HCT116 (cell line): Measurements from ENCODE around the gene SORBS1. TPM values are rescaled to one million over a fixed set of nuclear protein-coding genes. Genes with fewer than 3 reads are reported as not detected.
A peak's percentile ranks its signal among the peaks of the same experiment; 100 is the strongest.

Experiments
- ATAC-seq: fragments of 200-7000 bp; cut with Tn5 transposase; 2 replicates; pipeline ENCODE4 v1.9.1; 2020; ENCODE audit warnings: mild to moderate bottlenecking, moderate library complexity
- BruUV-seq: library from RNA; stranded (reverse); fragments of 400-500 nt; replicated peaks from 2 replicates; lab custom pipeline; 2021; lab: Mats Ljungman, UMichigan
- CTCF ChIA-PET: fragments of 300-600 bp; sonication (Branson Sonifier 250); formaldehyde crosslinking; loops from one replicate; lab custom pipeline; 2021; ENCODE audit warnings: antibody characterized with exemption; lab: Charles Lee
- POLR2A ChIA-PET: fragments of 300-600, 350-600 bp; sonication (Branson Sonifier 250); formaldehyde crosslinking; loops from one replicate; lab custom pipeline; 2021; ENCODE audit warnings: antibody characterized with exemption; lab: Charles Lee
- RAD21 ChIA-PET, 2 experiments: fragments of 300-600 bp; sonication (Branson Sonifier 250); formaldehyde crosslinking; loops; one replicate each; lab custom pipeline; 2023; ENCODE audit warnings: low total read pairs in 2 of 2; ENCODE audit not compliant: uncharacterized antibody in 2 of 2, unreplicated experiment in 2 of 2, low non-redundant PET in 1 of 2; lab: Charles Lee
- DNase-seq: peaks from one replicate; pipeline ENCODE4 v3.0.0-alpha.2; 2010; ENCODE audit warnings: low read depth, low spot score
- H2AFZ ChIP-seq: fragments of 200-600 bp; shearing (Covaris generic), sonication (generic); 2 replicates; pipeline ENCODE4 v1.6.1; 2017; ENCODE audit warnings: low read depth, mixed run types, mixed read lengths, antibody characterized with exemption, low read length; ENCODE audit not compliant: poor library complexity, severe bottlenecking
- H3K27ac ChIP-seq: 2 replicates; pipeline ENCODE4 v1.5.1; 2012; ENCODE audit warnings: low read depth, low read length
- H3K27me3 ChIP-seq: fragments of 200-600 bp; sonication (generic); 2 replicates; pipeline ENCODE4 v1.6.1; 2016; ENCODE audit warnings: mixed run types, low read length, mixed read lengths; ENCODE audit not compliant: insufficient read depth
- H3K36me3 ChIP-seq, 2 experiments: fragments of 200-500 bp in 1 of 2; fragments of 200-600 bp in 1 of 2; sonication (Bioruptor generic) in 1 of 2; sonication (generic) in 1 of 2; 2 replicates each; pipeline versions ENCODE4 v1.5.1 to v1.6.1; 2014 to 2016; ENCODE audit warnings: low read length in 2 of 2, inconsistent platforms in 1 of 2, mixed read lengths in 1 of 2, mixed run types in 1 of 2; ENCODE audit not compliant: insufficient read depth in 2 of 2, control insufficient read depth in 1 of 2
- H3K4me1 ChIP-seq, 2 experiments: fragments of 200-600 bp in 1 of 2; sonication (generic) in 1 of 2; 2 replicates each; pipeline versions ENCODE4 v1.5.1 to v1.6.1; 2012 to 2017; ENCODE audit warnings: low read length in 2 of 2, inconsistent platforms in 1 of 2, mild to moderate bottlenecking in 1 of 2, mixed read lengths in 1 of 2, mixed run types in 1 of 2, moderate library complexity in 1 of 2; ENCODE audit not compliant: insufficient read depth in 2 of 2, control insufficient read depth in 1 of 2
- H3K4me2 ChIP-seq: fragments of 200-600 bp; sonication (generic); 2 replicates; pipeline ENCODE4 v1.6.1; 2017; ENCODE audit warnings: mixed run types, low read length, mixed read lengths
- H3K4me3 ChIP-seq, 2 experiments: fragments of 200-600 bp in 1 of 2; sonication (generic) in 1 of 2; replicated peaks in 1 of 2; 2 replicates each; pipeline ENCODE4 v1.5.1; 2011 to 2016; ENCODE audit warnings: low read length in 2 of 2, control low read depth in 1 of 2, low read depth in 1 of 2, mild to moderate bottlenecking in 1 of 2, mixed read lengths in 1 of 2, mixed run types in 1 of 2
- H3K79me2 ChIP-seq: fragments of 200-600 bp; sonication (generic); 2 replicates; pipeline ENCODE4 v1.6.1; 2017; ENCODE audit warnings: mild to moderate bottlenecking, mixed run types, low read length, moderate library complexity, mixed read lengths; ENCODE audit not compliant: insufficient read depth
- H3K9ac ChIP-seq: fragments of 200-600 bp; sonication (generic); 2 replicates; pipeline ENCODE4 v1.6.1; 2016; ENCODE audit warnings: low read length, mixed read lengths
- H3K9me2 ChIP-seq: fragments of 200-600 bp; sonication (generic), shearing (Covaris generic); 2 replicates; pipeline ENCODE4 v1.6.1; 2017; ENCODE audit warnings: mixed run types, mild to moderate bottlenecking, moderate library complexity; ENCODE audit not compliant: insufficient read depth
- H3K9me3 ChIP-seq, 2 experiments: fragments of 200-500 bp in 1 of 2; fragments of 200-600 bp in 1 of 2; sonication (Bioruptor generic) in 1 of 2; sonication (generic) in 1 of 2; 2 replicates each; pipeline ENCODE4 v1.6.1; 2014 to 2017; ENCODE audit warnings: low read length in 2 of 2, mixed read lengths in 2 of 2, inconsistent platforms in 1 of 2, low read depth in 1 of 2, mild to moderate bottlenecking in 1 of 2, mixed run types in 1 of 2, moderate library complexity in 1 of 2; ENCODE audit not compliant: control insufficient read depth in 1 of 2, insufficient read depth in 1 of 2
- H4K20me1 ChIP-seq: fragments of 200-600 bp; sonication (generic), shearing (Covaris generic); 2 replicates; pipeline ENCODE4 v1.6.1; 2017; ENCODE audit warnings: mixed run types, mild to moderate bottlenecking, moderate library complexity; ENCODE audit not compliant: insufficient read depth
- CBX3 ChIP-seq: IDR thresholded peaks from 2 replicates; pipeline ENCODE4 v1.6.1; 2012; ENCODE audit warnings: low read depth
- CTCF ChIP-seq, 3 experiments: fragments of 200-600 bp in 1 of 3; sonication (generic) in 1 of 3; IDR thresholded peaks in 2 of 3; conservative IDR thresholded peaks in 1 of 3; 2 replicates each; pipeline ENCODE4 v1.5.1; 2012 to 2017; ENCODE audit warnings: low read depth in 2 of 3, low read length in 2 of 3, antibody characterized with exemption in 1 of 3, borderline replicate concordance in 1 of 3, control low read depth in 1 of 3, mild to moderate bottlenecking in 1 of 3, mixed read lengths in 1 of 3, mixed run types in 1 of 3, moderate library complexity in 1 of 3; ENCODE audit not compliant: insufficient read depth in 1 of 3
- EZH2phosphoT487 ChIP-seq: fragments of 200-600 bp; IDR thresholded peaks from 2 replicates; pipeline ENCODE4 v1.6.1; 2018; ENCODE audit warnings: antibody characterized with exemption, borderline replicate concordance
- FOSL1 ChIP-seq: IDR thresholded peaks from 2 replicates; pipeline ENCODE4 v1.6.1; 2012; ENCODE audit warnings: low read depth
- RAD21 ChIP-seq: IDR thresholded peaks from 2 replicates; pipeline ENCODE4 v1.6.1; 2012; ENCODE audit warnings: low read depth, mild to moderate bottlenecking
- SRF ChIP-seq: IDR thresholded peaks from 2 replicates; pipeline ENCODE4 v1.6.1; 2012; ENCODE audit warnings: low read depth
- TCF7L2 ChIP-seq: IDR thresholded peaks from 2 replicates; pipeline ENCODE4 v1.7.0; 2011; ENCODE audit warnings: borderline replicate concordance, inconsistent platforms; ENCODE audit not compliant: insufficient read depth, insufficient read length; ENCODE audit errors: extremely low read depth
- intact Hi-C: fragments of 100-400 bp; cut with micrococcal nuclease; formaldehyde crosslinking; loops from 2 replicates; pipeline ENCODE4 v1.10.0; 2022
- total RNA-seq: library from RNA; stranded (reverse); gene quantifications from one replicate; pipeline ENCODE4 v1.2.1, GENCODE V29; 2021; ENCODE audit not compliant: unreplicated experiment

SORBS1 gene
- total RNA-seq, 1 experiment from 2014 or later = 3.4 TPM

- H4K20me1 ChIP-seq = no peaks in the 10 kb centered on the region
- RAD21 ChIA-PET = interaction anchor here (0.9 to 2.6 kb wide), 4 partner anchors 226 to 490 kb away, joined by 3 to 16 read pairs (median 6); no protein-coding TSS in a partner anchor
- H3K27me3 ChIP-seq = 0 out of 2 replicates have a peak, but pooled peaks cover 8% of the 10 kb centered on the region
- CTCF ChIA-PET = interaction anchor here (0.8 to 4.8 kb wide), 16 partner anchors 9 to 918 kb away, joined by 3 to 86 read pairs (median 4); partner anchors contain the start of gene TCTN3
- intact Hi-C loops = loop anchor here (1.0 to 2.0 kb wide), 3 partner anchors 56 to 468 kb away; no protein-coding TSS in a partner anchor
- no peak overlapping the region for H2AFZ ChIP-seq
- TF ChIP-seq RAD21 = peak; percentile 96
- TF ChIP-seq CTCF (IDR thresholded peaks at IDR 0.05 in 2 of 3, conservative IDR thresholded peaks at IDR 0.05 in 1 of 3; ENCODE audit: borderline replicate concordance in 1 of 3, insufficient read depth in 1 of 3, low read depth in 2 of 3, low read length in 2 of 3) = peak; percentile 91 to 94 (median 93)
- TF ChIP-seq TCF7L2 = no peak
- no peak for TF ChIP-seq FOSL1
- TF ChIP-seq EZH2phosphoT487 = no peak
- no peak for TF ChIP-seq SRF
- TF ChIP-seq CBX3 = 0 out of 2 replicates have a peak, but pooled peaks have one; percentile 42
- H3K9me2 ChIP-seq = no peaks in the 10 kb centered on the region
- H3K27ac ChIP-seq = no peak overlapping the region
- peak; percentile 100 for ATAC-seq
- no peak overlapping the region for H3K9ac ChIP-seq
- POLR2A ChIA-PET = no interaction called here
- no peak overlapping the region for H3K4me3 ChIP-seq
- peak; percentile 61 for DNase-seq
- no TSS peak for BruUV-seq
- no peak overlapping the region for H3K4me2 ChIP-seq
- no peaks in the 10 kb centered on the region for H3K4me1 ChIP-seq
- H3K79me2 ChIP-seq = no peaks in the 10 kb centered on the region
- H3K9me3 ChIP-seq = no peaks in the 10 kb centered on the region
- H3K36me3 ChIP-seq = no peaks in the 10 kb centered on the region
These were observed 186.5 kb downstream of the SORBS1 start for GRCh38 chr10:95374597-95375209.
